ENCODE results near the gene RHBDF1. TPM values are rescaled to one million over a fixed set of nuclear protein-coding genes. Genes with fewer than 3 reads are reported as not detected.

RHBDF1 gene
- total RNA-seq, 1 experiment from 2014 or later: 26.3 TPM

- CTCF ChIA-PET: interaction anchor here (0.7 to 2.7 kb wide), 3 partner anchors 9 to 291 kb away, joined by 5 to 14 read pairs (median 6); no protein-coding TSS in a partner anchor
- Mint-ChIP-seq H3K4me3 (ENCODE audit: unreplicated experiment) (no peak overlapping the region), H3K4me1 (ENCODE audit: insufficient read depth, unreplicated experiment) (peaks cover 24% of the 10 kb centered on the region), H3K36me3 (ENCODE audit: insufficient read depth, unreplicated experiment) (peaks cover 5% of the 10 kb centered on the region), H3K27me3 (ENCODE audit: insufficient read depth, unreplicated experiment) (no peaks in the 10 kb centered on the region), H3K9me3 (ENCODE audit: unreplicated experiment) (no peaks in the 10 kb centered on the region), H3K27ac (ENCODE audit: low read depth, unreplicated experiment) (no peak overlapping the region)
- POLR2A ChIA-PET: interaction anchor here (1.2 kb wide), 1 partner anchor 16 kb away, joined by 5 read pairs; no protein-coding TSS in a partner anchor
- DNase-seq (ENCODE audit: unreplicated experiment): no peak
- TF ChIP-seq CTCF (IDR thresholded peaks at IDR 0.05; ENCODE audit: unreplicated experiment): no peak
- intact Hi-C loops (cut with micrococcal nuclease): no loop called here
- no TSS peak for BruUV-seq (replicated peaks)
These were observed 2.4 kb upstream of the RHBDF1 start for GRCh38 chr16:74747-75334.

GRCh38 chr16:74051-74746 is 1.8 kb upstream of the RHBDF1 start:
- no peaks in the 10 kb centered on the region for H3K9me3 Mint-ChIP-seq (ENCODE audit: unreplicated experiment)
- peak overlapping the region; percentile 68 for H3K4me3 Mint-ChIP-seq (ENCODE audit: unreplicated experiment)
- DNase-seq (ENCODE audit: unreplicated experiment): no peak
- peaks cover 24% of the 10 kb centered on the region for H3K4me1 Mint-ChIP-seq (ENCODE audit: insufficient read depth, unreplicated experiment)
- CTCF ChIA-PET: interaction anchor here (2.7 kb wide), 1 partner anchor 8 kb away, joined by 14 read pairs; no protein-coding TSS in a partner anchor
- H3K27ac Mint-ChIP-seq (ENCODE audit: low read depth, unreplicated experiment): no peak overlapping the region
- no peak for TF ChIP-seq CTCF (IDR thresholded peaks at IDR 0.05; ENCODE audit: unreplicated experiment)
- no TSS peak for BruUV-seq (replicated peaks)
- no peaks in the 10 kb centered on the region for H3K36me3 Mint-ChIP-seq (ENCODE audit: insufficient read depth, unreplicated experiment)
- no peaks in the 10 kb centered on the region for H3K27me3 Mint-ChIP-seq (ENCODE audit: insufficient read depth, unreplicated experiment)
- intact Hi-C loops (cut with micrococcal nuclease): no loop called here
- POLR2A ChIA-PET: no interaction called here

- BruUV-seq (replicated peaks): TSS peak; percentile 32
- Mint-ChIP-seq H3K4me1 (ENCODE audit: insufficient read depth, unreplicated experiment) (peaks cover 23% of the 10 kb centered on the region), H3K9me3 (ENCODE audit: unreplicated experiment) (no peaks in the 10 kb centered on the region), H3K27me3 (ENCODE audit: insufficient read depth, unreplicated experiment) (no peaks in the 10 kb centered on the region), H3K27ac (ENCODE audit: low read depth, unreplicated experiment) (peak overlapping the region; percentile 31), H3K4me3 (ENCODE audit: unreplicated experiment) (peak overlapping the region; percentile 71), H3K36me3 (ENCODE audit: insufficient read depth, unreplicated experiment) (no peaks in the 10 kb centered on the region)
- ChIA-PET CTCF (interaction anchor here (0.6 to 4.9 kb wide), 8 partner anchors 9 to 1020 kb away, joined by 3 to 56 read pairs (median 4); partner anchors contain the start of genes POLR3K and SNRNP25), POLR2A (interaction anchor here (0.7 to 2.4 kb wide), 6 partner anchors 16 to 353 kb away, joined by 3 to 10 read pairs (median 6); partner anchors contain the start of genes POLR3K and SNRNP25)
- DNase-seq (ENCODE audit: unreplicated experiment): peak; percentile 47
- no peak for TF ChIP-seq CTCF (IDR thresholded peaks at IDR 0.05; ENCODE audit: unreplicated experiment)
- intact Hi-C loops (cut with micrococcal nuclease): no loop called here
These were observed 660 bp downstream of the RHBDF1 start for GRCh38 chr16:71540-72401.
